Karpas-422 (cell line): ENCODE data around the gene AMN. TPM values are rescaled to one million over a fixed set of nuclear protein-coding genes. Genes with fewer than 3 reads are reported as not detected.
A peak's percentile ranks its signal among the peaks of the same experiment; 100 is the strongest.
"Not testable (repeated sequence)": the region's sequence is repeated elsewhere in the genome, so short reads cannot be mapped to it uniquely, and the experiment has no call there.

Experiments used
- DNase-seq: peaks from one replicate; pipeline ENCODE4 v3.0.0-alpha.2; 2015
- H2AFZ ChIP-seq: fragments of 200-600 bp; sonication (generic); 2 replicates; pipeline ENCODE4 v1.6.1; 2014; ENCODE audit warnings: antibody characterized with exemption, low read length, mixed read lengths
- H3K27ac ChIP-seq: fragments of 200-600 bp; sonication (generic); 2 replicates; pipeline ENCODE4 v1.5.1; 2014; ENCODE audit warnings: mild to moderate bottlenecking, low read length, moderate library complexity
- H3K27me3 ChIP-seq: fragments of 200-600 bp; sonication (generic); 2 replicates; pipeline ENCODE4 v1.6.1; 2014; ENCODE audit warnings: low read length, mixed read lengths
- H3K36me3 ChIP-seq: fragments of 200-600 bp; sonication (generic); 2 replicates; pipeline ENCODE4 v1.6.1; 2014; ENCODE audit warnings: low read length, mixed read lengths; ENCODE audit not compliant: insufficient read depth
- H3K4me1 ChIP-seq: fragments of 200-600 bp; sonication (generic); 2 replicates; pipeline ENCODE4 v1.6.1; 2014; ENCODE audit warnings: mild to moderate bottlenecking, low read length, mixed read lengths
- H3K4me2 ChIP-seq: fragments of 200-600 bp; sonication (generic); 2 replicates; pipeline ENCODE4 v1.6.1; 2014; ENCODE audit warnings: low read length, low read depth, mild to moderate bottlenecking; ENCODE audit not compliant: poor library complexity, severe bottlenecking
- H3K4me3 ChIP-seq: fragments of 200-600 bp; sonication (generic); 2 replicates; pipeline ENCODE4 v1.5.1; 2014; ENCODE audit warnings: mild to moderate bottlenecking, antibody characterized with exemption, low read length, mixed read lengths
- H3K79me2 ChIP-seq: fragments of 200-600 bp; sonication (generic); 2 replicates; pipeline ENCODE4 v1.6.1; 2014; ENCODE audit warnings: mild to moderate bottlenecking, low read length, mixed read lengths
- H3K9ac ChIP-seq: fragments of 200-600 bp; sonication (generic); 2 replicates; pipeline ENCODE4 v1.6.0; 2014; ENCODE audit warnings: low read length
- H3K9me2 ChIP-seq: fragments of 200-600 bp; sonication (generic), shearing (Covaris generic); replicated peaks from 2 replicates; pipeline ENCODE4 v1.6.0; 2014; ENCODE audit warnings: mild to moderate bottlenecking, low read length, moderate library complexity; ENCODE audit not compliant: insufficient read depth
- H3K9me3 ChIP-seq: fragments of 300-700, 200-600 bp; sonication (generic); 2 replicates; pipeline ENCODE4 v1.6.1; 2014; ENCODE audit warnings: low read length, mixed read lengths
- H4K20me1 ChIP-seq: fragments of 200-600 bp; sonication (generic); 2 replicates; pipeline ENCODE4 v1.6.1; 2014; ENCODE audit warnings: mild to moderate bottlenecking, antibody characterized with exemption, low read length, low read depth; ENCODE audit not compliant: insufficient read depth
- total RNA-seq: library from RNA; depleted of rRNA; stranded (reverse); fragments of >200 nt; shearing (Covaris generic); gene quantifications from 2 replicates; pipeline ENCODE4 v1.2.3, GENCODE V29; 2014; ENCODE audit warnings: low replicate concordance; rRNA removed

Gene AMN
- total RNA-seq = 7.7 and 16.7 TPM in 2 replicates

- Histone ChIP-seq H3K9me2 (peaks cover 11% of the 10 kb centered on the region; the same call in 1 of the 2 replicates), H3K4me2 (no peak within 1 kb of the TSS), H3K27ac (no peak within 1 kb of the TSS), H4K20me1 (no peaks in the 10 kb centered on the region), H3K27me3 (no peaks in the 10 kb centered on the region), H3K4me3 (no peak within 1 kb of the TSS), H2AFZ (no peak within 1 kb of the TSS), H3K9ac (no peak within 1 kb of the TSS), H3K9me3 (no peaks in the 10 kb centered on the region), H3K79me2 (no peaks in the 10 kb centered on the region), H3K4me1 (peaks cover 39% of the 10 kb centered on the region), H3K36me3 (peaks cover 33% of the 10 kb centered on the region)
- DNase-seq = no peak
These were observed at the start of gene AMN for GRCh38 chr14:102922490-102923200. Gene AMN (plus strand): TSS chr14:102922663. CDS start chr14:102922689, 26 bp downstream.

- Histone ChIP-seq H2AFZ (no peak overlapping the region), H3K9ac (no peak overlapping the region), H3K4me1 (no peaks in the 10 kb centered on the region), H3K4me3 (no peak overlapping the region), H3K79me2 (peaks cover 50% of the 10 kb centered on the region), H3K27me3 (no peaks in the 10 kb centered on the region), H3K36me3 (peaks cover 89% of the 10 kb centered on the region), H3K27ac (no peak overlapping the region), H3K4me2 (no peak overlapping the region), H4K20me1 (peaks cover 19% of the 10 kb centered on the region; the same call in 1 of the 2 replicates), H3K9me2 (no peaks in the 10 kb centered on the region), H3K9me3 (no peaks in the 10 kb centered on the region)
- DNase-seq = no peak
These were observed 49.3 kb upstream of the AMN start for GRCh38 chr14:102873131-102873530.

GRCh38 chr14:102873546-102874061 is 48.9 kb upstream of the AMN start:
- Histone ChIP-seq H3K9me3 (no peaks in the 10 kb centered on the region), H3K79me2 (peaks cover 49% of the 10 kb centered on the region), H3K9ac (no peak overlapping the region), H3K36me3 (peaks cover 87% of the 10 kb centered on the region), H3K9me2 (no peaks in the 10 kb centered on the region), H3K4me1 (no peaks in the 10 kb centered on the region), H4K20me1 (0 out of 2 replicates have a peak, but pooled peaks cover 15% of the 10 kb centered on the region), H3K4me3 (no peak overlapping the region), H3K27ac (no peak overlapping the region), H3K4me2 (no peak overlapping the region), H3K27me3 (no peaks in the 10 kb centered on the region), H2AFZ (no peak overlapping the region)
- no peak for DNase-seq

DNA sequence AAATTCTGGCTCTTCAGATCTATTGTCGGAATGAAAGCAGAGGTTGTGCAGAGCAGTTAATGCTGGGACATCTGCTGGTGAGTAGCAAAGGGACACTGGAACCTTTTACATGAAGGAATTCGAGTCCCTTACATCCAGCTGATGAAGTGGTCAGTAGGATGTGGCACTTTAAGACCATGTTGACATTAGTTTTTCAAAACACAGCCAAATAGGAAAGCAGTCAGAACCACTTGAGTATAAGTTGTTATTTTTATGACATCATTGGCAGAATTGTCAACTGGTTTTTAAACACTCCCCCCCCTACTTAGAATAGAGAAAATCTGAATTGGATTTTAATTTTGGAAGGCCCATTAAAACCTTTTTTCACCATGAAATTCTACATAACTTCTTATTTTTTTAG is 46.8 kb upstream of the AMN start:
- H3K4me1 ChIP-seq = no peaks in the 10 kb centered on the region
- no peaks in the 10 kb centered on the region for H3K9me2 ChIP-seq
- H3K27ac ChIP-seq = no peak overlapping the region
- H2AFZ ChIP-seq = no peak overlapping the region
- H3K79me2 ChIP-seq = peaks cover 37% of the 10 kb centered on the region
- no peak for DNase-seq
- H3K9me3 ChIP-seq = no peaks in the 10 kb centered on the region
- no peak overlapping the region for H3K9ac ChIP-seq
- no peak overlapping the region for H3K4me2 ChIP-seq
- H3K4me3 ChIP-seq = no peak overlapping the region
- H3K27me3 ChIP-seq = no peaks in the 10 kb centered on the region
- 0 out of 2 replicates have a peak, but pooled peaks cover 9% of the 10 kb centered on the region for H4K20me1 ChIP-seq
- H3K36me3 ChIP-seq = peaks cover 78% of the 10 kb centered on the region

- not testable (repeated sequence) for H3K9me2 ChIP-seq, H3K4me3 ChIP-seq, DNase-seq, H3K9ac ChIP-seq, H2AFZ ChIP-seq, H3K4me2 ChIP-seq, H3K27me3 ChIP-seq, H3K4me1 ChIP-seq, H4K20me1 ChIP-seq, H3K9me3 ChIP-seq
- 0 out of 2 replicates have a peak overlapping the region, but pooled peaks have one; percentile 36 for H3K27ac ChIP-seq
- peaks cover 25% of the 10 kb centered on the region for H3K79me2 ChIP-seq
- peaks cover 69% of the 10 kb centered on the region for H3K36me3 ChIP-seq
These were observed 45.0 kb upstream of the AMN start for GRCh38 chr14:102877511-102877910.

DNA sequence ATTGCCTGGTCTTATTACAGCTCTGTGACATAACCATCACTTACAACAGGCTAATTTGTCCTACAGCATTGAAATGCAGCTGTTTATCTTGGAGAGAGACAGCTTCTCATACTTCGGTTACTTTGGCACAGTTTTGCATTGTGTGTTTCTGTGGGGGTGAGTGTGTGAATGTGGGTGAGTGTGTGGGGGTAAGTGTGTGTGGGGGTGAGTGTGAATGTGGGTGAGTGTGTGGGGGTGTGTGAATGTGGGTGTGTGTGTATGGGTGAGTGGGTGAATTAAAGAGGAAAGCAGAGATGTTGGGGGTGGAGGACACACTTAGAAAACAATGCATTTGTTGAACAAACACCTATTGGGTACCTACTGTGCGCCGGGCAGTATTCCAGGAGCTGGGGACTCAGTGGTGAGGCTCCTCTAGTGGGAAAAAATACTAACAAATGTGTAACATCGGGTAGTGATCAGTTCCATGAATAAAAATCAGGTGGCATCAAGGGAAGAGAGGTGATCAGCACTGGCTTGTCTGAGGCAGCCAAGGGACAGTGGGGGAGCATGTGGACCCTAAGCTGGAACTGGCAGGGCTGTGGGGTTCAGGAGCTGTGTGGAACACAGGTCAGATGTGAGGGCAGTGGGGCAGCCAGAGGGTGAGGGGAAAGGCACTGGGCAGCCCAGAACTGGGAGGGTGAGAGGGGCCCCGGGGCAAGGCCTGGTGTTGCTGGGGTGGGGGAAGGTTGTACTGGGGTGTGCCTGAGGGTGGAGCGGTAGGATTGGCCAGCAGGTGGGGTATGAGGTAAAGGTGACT is 44.1 kb upstream of the AMN start:
- H4K20me1 ChIP-seq = 0 out of 2 replicates have a peak, but pooled peaks cover 4% of the 10 kb centered on the region
- no peaks in the 10 kb centered on the region for H3K9me2 ChIP-seq
- no peaks in the 10 kb centered on the region for H3K27me3 ChIP-seq
- H3K4me1 ChIP-seq = no peaks in the 10 kb centered on the region
- no peak overlapping the region for H3K4me3 ChIP-seq
- DNase-seq = peak; percentile 70
- H3K9me3 ChIP-seq = no peaks in the 10 kb centered on the region
- H3K4me2 ChIP-seq = no peak overlapping the region
- no peak overlapping the region for H3K9ac ChIP-seq
- H3K27ac ChIP-seq = peak overlapping the region; percentile 36
- H3K79me2 ChIP-seq = peaks cover 25% of the 10 kb centered on the region
- H2AFZ ChIP-seq = no peak overlapping the region
- peaks cover 71% of the 10 kb centered on the region for H3K36me3 ChIP-seq

- Histone ChIP-seq H3K79me2 (peaks cover 25% of the 10 kb centered on the region), H3K9ac (no peak overlapping the region), H3K9me3 (no peaks in the 10 kb centered on the region), H3K4me2 (no peak overlapping the region), H3K9me2 (no peaks in the 10 kb centered on the region), H3K4me1 (no peaks in the 10 kb centered on the region), H3K27me3 (no peaks in the 10 kb centered on the region), H4K20me1 (no peaks in the 10 kb centered on the region), H2AFZ (no peak overlapping the region), H3K36me3 (peaks cover 70% of the 10 kb centered on the region), H3K27ac (0 out of 2 replicates have a peak overlapping the region, but pooled peaks have one; percentile 36), H3K4me3 (no peak overlapping the region)
- DNase-seq = no peak
These were observed 43.4 kb upstream of the AMN start for GRCh38 chr14:102878970-102879460.
